GM19043 (cell line): Measurements from ENCODE around the gene CHD5.
A peak's percentile ranks its signal among the peaks of the same experiment; 100 is the strongest.
"Not testable (repeated sequence)": the region's sequence is repeated elsewhere in the genome, so short reads cannot be mapped to it uniquely, and the experiment has no call there.

Source experiments
- ATAC-seq: cut with Tn5 transposase; IDR thresholded peaks from one replicate; pipeline ENCODE4 v1.9.1; 2021; ENCODE audit warnings: low read depth; ENCODE audit not compliant: unreplicated experiment

CHD5 gene

DNA sequence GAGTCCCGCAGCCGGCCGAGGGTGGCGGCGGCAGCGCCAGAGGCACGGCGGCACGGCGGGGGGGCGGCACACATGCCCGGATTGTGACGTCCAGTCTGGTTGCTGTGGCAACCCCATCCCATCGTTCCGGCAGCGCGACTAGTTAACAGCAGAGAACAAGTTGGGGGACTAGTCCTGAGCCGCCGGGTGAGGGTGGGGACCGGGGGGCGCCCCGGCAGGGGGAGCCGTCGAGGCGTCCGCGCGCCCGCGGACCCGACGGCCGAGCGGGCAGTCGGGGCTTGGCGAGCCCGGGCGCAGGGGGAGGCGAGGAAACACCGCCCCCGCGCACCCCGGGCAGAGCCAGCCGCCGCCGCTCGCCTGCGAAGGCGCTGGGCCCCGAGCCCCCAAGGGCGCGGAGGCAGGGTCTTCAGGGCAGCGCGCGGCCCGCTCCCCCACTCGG lies at the start of gene CHD5:
CHD5 (minus strand) TSS at position 54 of the 439 bp plus-strand sequence. CDS start 298 bp downstream, outside the sequence.
- no peak for ATAC-seq

DNA sequence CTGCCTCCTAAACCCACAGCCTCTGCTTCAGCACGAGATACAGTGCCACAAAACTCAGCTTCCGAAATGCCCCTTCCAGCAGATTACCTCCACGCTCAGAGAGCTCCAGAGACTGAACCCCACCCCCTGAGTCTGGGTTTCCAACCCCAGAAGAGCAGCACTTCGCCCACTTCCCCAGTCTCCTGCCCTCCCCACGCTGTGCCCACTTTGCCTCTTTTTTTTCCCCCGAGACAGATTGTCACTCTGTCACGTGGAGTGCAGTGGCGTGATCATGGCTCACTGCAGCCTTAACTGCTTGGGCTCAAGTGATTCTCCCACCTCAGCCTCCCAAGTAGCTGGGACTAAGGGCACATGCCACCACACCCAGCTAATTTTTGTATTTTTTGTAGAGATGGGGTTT lies 45.5 kb upstream of the CHD5 start:
- no peak for ATAC-seq

DNA sequence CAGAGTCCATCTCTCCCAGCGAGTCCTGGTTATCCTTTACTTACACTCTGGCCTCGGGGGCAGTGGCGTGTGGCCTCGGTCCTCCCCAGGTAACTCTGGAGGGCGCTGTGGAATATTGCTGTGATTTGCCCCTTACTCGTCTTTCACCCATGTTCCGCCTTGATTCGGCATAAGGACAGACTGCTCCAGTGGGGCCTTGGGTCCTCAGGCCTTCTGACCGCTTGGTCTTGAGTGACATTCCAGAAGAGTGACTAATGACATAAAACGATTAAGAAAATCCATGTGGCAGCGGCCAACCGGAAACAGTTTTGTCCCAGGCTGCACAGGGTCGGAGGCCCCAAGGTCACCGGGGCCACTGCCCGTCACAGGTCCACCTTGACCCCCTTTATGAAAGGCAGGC lies 44.6 kb upstream of the CHD5 start:
- ATAC-seq = no peak

DNA sequence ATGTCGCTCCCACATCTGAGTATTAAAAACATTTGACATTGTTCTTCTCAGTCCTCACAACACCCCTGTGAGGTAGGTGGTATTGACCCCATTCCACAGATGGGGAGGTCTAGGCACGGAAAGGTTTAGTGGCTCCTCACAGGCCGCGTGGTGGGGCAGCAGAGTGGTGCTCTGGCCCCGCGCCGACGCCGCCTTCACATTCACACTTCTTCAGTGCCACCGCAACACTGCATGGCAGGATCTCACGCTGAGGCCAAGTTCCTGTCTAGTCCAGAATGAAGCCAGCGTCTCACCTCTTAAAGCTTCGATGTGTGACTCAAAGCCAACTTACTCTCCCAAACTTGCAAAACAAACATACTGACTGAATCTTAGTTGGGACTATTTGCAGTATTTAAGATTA lies 43.5 kb upstream of the CHD5 start:
- ATAC-seq = no peak

DNA sequence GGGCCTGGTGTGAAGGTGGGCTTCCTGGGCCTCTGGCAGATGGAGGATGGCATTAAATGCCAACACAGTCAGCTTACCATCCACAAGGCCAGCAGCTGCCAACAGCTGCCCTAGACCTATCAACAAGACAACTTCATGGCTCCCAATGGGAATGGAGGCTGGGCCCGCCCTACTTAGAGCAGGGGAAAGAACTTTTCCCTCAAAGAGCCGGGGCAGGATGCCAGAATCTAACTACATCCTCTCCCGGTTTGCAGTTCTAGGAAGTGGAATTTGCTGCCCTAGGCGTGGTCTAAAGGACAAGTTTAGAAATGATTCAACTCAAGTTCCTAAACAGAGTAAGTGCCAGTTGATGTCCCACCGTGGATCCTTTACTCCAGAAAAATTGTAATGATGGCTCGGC lies 42.5 kb upstream of the CHD5 start:
- ATAC-seq = no peak

DNA sequence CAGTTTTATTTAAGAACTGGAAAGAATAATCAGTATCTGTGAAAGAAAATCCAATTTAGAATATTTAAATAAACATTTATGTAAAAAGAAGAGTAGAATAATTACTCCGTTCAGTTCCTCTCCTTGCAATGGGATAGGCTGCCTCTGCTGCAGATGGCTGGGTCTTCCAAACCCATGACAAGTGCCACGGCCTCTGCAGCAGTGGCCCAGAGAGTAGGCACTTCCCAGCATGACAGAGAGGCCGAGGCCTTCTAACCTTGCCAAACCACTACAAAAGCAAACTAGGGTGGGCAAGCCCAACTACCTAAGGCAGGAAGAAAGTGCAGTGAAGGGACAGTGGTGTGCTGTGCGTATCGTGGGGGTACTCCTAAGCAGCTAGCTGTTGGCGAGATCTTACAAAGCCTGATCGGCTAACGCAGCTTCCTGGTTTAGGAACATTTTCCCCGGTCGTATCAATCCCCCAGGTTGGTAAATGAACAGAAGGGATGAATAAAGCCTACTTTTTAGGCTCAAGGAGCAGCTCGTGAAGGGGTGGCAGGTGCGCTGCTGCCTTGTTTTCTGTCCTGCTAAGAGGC lies 41.2 kb upstream of the CHD5 start:
- no peak for ATAC-seq

DNA sequence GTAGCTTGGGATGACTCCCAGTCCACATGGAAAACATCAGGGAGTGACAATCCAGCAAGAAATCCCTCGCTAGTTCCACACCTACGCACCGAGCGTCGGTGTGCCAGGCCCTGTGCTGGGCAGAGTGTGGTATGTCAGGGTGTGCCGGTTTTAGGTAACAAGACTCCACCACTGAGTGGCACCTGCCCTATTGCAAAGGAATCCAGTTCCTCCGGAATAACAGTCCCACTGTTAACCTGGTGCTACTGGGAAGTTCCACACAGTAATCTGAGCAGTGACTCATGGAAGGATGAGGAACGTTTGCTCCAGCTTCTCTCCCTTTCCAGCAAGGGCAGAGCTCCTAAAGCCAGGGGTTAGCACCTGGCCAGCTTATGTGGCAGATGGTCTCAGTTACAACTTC lies 40.1 kb upstream of the CHD5 start:
- no peak for ATAC-seq

DNA sequence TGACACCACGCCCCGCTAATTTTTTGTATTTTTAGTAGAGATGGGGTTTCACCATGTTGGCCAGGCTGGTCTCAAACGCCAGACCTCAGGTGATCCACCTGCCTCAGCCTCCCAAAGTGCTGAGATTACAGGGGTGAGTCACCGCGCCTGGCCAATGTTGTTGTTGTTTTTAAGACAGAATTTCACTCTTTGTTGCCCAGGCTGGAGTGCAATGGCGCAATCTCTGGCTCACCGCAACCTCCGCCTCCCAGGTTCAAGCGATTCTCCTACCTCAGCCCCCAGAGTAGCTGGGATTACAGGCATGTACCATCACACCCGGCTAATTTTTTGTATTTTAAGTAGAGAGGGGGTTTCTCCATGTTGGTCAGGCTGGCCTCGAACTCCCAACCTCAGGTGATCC lies 39.5 kb upstream of the CHD5 start:
- ATAC-seq = not testable (repeated sequence)

DNA sequence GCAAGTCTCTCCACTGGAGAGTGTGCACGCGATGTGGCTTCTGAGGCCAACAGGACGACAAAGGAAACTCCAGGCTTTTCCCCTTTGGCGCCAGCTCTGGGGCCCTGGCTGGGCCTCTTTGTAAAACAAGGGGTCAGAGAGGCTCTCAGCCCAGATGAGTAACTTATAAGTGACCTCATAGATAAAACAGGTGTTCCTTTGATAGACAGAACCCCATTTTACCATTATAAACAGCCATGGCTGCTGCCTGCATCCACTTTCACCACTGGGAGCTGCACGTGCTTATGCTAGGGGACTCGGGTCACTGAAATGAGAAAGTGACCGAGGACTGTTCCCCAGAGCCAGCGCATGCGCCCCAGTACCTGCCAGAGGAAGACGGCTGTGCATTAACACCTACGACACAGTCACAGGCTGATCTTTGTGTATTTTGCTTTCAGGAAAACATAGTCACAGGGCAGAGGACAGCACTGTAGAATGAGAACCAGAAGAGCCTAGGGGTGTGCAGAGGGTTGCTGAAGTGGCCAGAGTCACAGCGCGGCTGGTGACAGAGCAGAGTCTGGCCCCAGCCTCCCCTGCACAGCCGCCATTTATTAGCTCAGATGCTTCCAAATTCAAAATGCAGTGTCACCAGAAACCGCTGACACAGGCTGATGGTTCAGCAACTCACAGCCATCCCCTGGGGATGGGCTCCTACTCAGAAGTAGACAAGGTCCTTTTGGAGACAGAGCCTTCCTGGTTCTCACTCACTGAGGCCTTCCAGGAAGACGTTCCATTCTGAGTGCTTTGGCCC lies 38.4 kb upstream of the CHD5 start:
- ATAC-seq = no peak

DNA sequence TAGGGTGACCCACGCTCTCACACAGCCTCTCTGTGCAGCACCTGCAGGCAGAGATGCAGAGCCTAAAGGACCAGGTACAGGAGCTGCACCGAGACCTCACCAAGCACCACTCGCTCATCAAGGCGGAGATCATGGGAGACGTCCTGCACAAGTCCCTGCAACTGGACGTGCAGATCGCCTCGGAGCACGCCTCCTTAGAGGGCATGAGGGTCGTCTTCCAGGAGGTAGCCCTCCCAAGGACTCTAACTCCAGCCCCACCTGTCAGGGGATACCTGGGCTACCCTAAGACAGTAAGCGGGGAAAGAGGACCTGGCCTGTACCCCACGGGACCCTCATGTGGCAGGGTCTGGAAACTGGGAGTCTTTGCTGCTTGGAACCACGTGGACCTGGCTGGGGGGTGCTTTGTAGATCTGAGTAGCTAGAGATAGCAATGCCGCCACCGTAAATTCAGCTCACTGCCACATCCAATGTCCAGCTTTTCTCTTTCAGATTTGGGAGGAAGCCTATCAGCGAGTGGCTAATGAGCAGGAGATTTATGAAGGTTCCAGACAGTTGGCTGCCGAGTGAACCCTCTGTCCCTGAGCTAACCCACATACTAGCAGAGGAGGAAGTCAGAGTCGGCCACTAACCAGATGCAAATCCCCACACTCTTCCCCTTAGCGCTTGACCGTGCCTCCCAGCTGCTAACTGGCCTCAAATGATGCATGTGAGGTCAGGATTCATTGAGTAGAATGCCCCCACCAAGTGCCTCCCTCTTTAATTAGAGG lies 32.3 kb upstream of the CHD5 start:
- no peak for ATAC-seq

DNA sequence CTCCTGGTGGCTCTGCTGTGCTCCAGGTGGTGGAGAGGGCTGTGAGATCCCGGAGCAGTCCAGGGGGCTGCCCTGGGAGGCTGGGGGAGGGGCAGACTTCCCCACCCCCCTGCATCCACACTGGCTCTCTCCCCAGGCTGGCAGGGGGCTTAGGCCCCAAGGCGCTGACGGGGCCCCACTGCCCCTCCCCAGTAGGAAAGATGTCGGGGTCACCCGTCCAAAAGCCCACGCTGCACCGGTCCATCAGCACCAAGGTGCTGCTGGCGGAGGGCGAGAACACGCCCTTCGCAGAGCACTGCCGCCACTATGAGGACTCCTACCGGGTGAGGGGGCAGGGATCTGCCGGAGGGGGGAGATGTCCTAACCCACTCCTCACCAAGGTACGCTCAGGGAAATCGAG lies 31.6 kb upstream of the CHD5 start:
- no peak for ATAC-seq

DNA sequence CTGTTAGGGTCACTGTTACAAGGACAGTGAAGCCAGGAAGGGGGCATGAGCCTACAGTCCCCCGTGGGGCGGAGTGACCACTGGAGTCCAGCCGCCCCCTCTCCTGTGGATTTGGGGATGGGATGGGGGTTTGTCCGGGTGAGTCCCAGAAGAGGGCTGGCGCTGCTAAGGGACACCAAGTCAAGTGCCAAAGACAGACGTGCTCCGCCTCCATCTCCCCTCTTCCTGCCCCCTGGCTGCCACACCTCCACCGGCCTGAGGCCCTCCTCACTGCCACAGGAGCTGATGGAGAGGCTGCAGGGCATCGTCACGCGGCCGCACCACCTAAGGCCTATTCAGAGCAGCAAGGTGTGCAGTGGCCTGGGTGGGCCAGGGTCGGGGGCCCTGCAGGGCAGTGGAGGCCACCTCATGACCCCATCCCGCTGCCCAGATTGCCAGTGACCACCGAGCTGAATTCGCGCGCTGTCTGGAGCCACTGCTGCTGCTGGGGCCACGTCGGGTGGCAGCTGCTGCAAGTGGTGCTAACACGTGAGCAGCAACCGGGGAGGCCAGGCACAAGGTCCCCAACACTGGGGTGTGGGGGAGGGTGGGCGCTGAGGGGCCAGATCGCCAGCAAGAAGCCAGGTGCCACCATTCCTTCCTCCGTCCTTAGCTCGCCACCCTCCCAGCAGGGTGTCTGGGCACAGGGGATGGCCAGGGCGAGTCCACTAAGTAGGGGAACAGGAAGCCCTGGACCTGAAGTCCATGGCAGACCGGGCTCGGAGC lies 30.7 kb upstream of the CHD5 start:
- ATAC-seq = no peak

DNA sequence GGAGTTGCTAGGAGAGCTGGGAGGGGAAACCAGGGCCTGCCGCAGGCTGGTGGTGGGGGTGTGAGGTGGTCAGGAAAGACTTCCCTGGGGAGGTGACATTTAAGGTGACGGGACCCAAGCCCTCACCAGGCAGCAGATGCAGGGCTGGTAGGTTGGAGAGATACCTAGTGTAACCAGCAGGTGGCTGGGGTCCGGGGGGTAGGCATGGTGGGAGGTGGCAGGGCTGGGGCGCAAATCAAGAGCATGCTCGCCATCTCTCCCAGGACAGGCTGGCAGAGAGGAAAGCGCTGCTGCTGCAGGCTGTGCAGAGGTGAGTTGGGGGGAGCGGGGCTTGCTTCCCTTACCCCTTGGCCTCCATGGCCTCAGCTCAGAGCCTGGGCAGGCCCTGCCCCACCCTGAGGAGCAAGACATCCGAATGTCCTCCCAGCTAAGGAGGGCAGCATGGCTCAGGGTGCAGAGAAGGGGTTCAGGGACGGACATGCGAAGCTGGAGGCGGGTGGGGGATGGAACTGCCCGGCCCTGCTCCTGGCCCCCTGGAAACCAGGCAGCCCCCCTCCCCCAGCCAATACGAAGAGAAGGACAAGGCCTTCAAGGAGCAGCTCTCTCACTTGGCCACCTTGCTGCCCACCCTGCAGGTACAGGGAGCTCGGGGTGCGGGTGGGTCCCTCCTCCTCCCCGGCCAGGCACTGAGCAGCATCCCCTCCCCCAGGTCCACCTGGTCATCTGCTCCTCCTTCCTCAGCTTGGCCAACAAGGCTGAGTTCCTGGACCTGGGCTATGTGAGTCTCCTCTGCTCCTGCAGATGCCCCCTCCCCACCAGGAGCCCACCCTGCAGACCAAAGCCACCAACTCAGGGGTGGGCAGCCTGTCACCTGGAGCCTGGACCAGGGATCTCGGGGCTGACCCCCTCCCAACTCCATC lies 29.8 kb upstream of the CHD5 start:
- no peak for ATAC-seq

DNA sequence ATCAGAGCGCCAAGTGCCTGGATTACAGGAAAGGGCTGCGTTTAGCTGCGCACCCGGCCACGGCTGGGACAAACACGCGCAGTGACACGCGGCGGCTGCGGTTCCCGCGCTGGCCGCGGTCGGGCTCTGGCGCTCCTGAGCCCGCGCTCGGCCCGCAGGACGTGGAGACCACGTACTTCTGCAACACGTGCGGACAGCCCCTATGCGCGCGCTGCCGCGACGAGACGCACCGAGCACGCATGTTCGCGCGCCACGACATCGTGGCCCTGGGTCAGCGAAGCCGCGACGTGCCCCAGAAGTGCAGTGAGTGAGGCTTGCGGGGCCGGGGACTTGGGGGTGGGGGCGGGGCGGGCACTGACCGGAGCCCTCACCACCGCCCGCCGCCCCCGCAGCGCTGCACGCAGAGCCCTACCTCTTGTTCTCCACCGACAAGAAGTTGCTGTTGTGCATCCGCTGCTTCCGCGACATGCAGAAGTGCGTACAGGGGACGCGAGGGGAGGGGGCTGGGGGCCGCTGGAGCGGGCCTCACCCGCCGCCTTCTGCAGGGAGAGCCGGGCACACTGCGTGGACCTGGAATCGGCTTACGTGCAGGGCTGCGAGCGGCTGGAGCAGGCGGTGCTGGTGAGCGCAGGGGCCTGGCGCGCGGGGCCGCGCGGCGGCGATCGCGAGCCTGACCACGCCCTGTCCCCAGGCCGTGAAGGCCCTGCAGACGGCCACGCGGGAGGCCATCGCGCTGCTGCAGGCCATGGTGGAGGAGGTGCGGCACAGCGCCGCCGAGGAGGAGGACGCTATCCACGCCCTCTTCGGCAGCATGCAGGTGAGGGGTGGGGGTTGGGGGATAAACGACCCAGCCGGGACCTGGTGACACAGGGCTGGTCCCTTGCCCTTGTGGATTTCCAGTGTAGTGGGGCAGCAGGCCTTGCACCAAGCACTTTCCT lies 28.9 kb upstream of the CHD5 start:
- ATAC-seq = no peak

DNA sequence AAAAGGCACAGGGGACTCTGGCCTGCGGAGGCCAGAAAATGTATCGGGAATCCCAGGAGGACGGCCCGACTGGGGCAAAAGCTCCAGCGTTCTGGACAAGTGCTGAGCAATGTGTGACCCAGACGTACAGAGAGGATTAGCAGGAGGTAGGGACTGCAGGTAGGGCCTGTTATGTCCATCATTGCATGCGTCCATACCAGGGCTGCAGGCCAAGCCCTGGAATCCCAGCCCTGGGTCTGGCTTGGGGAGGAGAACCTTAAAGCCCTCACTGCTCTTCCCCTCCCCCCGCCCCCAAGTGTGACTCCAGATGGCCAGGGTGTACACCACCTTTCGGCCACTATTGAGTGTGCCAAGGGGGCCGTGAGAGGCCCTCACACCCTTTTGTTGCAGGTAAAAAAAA lies 27.8 kb upstream of the CHD5 start:
- ATAC-seq = no peak

DNA sequence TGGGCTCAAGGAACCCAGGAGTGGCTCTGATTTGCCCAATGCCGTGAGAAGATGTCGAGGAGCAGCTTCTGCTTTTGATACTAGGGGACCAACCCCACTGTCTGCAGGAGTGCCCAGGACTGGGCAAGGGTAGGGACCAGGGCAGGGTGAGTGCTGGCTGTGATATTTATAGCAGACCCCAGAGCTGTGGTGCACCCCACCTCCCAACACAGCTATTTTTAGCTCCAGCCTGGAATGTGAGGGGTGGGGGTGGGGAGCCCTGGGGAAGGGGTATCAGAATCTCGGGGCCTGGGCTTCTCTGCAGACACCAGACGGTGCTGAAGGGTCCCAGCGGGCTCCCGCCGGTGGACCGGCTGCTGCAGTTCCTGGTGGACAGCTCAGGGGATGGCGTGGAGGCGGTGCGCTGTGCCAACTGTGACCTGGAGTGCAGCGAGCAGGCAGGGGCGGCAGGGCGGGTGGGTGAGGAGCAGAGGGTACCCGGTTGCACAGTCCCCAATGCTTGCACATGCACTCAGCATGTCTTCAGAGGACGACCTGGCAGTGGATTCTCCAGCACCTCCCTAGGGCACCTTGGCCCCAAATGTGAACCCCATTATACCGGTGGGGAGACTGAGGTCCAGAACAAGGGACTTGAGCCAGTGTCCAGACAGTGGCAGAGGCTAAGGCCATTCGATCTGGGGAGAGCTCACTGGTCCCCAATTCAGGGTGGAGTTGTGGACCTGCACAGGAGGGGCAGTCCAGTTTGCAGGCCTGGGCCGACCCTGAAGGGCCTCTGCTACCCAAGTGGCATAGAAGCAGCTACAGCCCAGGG lies 27.2 kb upstream of the CHD5 start:
- ATAC-seq = no peak

DNA sequence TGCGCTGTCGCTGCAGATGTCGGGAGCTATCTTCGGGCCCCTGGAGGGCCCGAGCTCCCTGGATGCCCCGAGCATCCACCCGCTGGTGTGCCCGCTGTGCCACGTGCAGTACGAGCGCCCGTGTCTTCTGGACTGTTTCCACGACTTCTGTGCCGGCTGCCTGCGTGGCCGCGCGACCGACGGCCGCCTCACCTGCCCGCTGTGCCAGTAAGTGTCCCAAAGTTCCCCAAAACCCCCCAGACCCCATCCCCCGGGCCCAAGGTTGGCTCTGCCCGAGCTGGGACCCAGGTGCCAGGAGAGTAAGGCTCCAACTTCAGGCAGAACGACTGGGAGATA lies 26.4 kb upstream of the CHD5 start:
- no peak for ATAC-seq

DNA sequence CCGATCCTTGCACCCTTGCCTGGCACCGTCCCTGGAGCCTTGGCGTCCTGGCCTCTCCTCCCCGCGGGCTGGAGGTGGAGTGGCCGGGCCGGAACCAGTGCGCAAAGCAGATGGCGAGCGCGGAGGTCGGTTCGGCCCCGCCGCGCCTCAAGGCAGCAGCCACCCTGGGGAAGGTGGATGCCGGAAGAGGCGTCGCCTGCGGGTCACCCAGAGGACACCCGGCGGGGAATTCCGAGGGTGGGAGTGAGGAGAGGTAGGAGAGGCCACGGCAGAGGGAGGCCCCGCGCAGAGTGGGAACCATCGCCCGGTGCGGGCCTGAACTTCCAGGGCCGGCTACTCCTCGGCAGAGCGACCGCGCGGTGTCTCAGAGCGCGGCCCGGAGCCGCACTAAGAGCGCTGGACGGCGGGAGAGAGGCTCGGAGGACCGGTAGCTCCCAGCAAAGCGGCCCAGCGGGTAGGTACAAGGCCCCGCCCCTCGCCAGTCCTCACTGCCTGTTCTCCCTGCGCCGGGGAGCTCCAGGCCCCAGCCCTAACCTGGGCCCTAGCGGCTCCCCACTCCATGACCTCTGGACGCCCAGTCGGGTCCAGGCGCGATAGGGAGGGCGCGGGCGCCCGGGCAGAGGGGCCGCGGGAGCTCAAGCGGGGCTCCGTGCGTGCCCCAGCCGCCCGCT lies 25.9 kb upstream of the CHD5 start, which contains the start of gene RNF207:
RNF207 (plus strand) TSS at position 271 of the 671 bp plus-strand sequence. CDS start 417 bp downstream, outside the sequence.
- peak; percentile 41 for ATAC-seq
